ENCODE results near the gene AAGAB.
"Not testable (repeated sequence)": the region's sequence is repeated elsewhere in the genome, so short reads cannot be mapped to it uniquely, and the experiment has no call there.

The AAGAB gene

DNA sequence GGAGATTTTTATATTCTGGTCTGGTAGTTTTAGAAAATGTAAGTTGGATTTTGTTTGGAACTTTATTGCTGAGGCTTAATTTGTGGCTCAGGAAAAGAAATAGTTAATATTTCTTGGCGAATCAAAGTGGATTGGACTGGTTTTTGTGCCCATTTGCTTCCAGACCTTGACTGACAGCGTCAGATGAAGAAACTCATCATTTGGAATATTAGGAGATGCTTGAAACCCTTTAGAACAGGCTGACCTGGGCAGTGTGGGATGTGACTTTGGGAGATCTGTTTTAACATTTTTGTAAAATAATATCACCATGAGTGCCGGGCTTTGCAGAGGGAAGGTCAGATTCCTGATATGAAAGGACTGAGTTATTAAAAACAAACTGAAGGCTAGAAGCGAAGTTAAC, 83.0 kb downstream of the AAGAB start:
- DNase-seq (ENCODE audit: low spot score) = no peak

DNA sequence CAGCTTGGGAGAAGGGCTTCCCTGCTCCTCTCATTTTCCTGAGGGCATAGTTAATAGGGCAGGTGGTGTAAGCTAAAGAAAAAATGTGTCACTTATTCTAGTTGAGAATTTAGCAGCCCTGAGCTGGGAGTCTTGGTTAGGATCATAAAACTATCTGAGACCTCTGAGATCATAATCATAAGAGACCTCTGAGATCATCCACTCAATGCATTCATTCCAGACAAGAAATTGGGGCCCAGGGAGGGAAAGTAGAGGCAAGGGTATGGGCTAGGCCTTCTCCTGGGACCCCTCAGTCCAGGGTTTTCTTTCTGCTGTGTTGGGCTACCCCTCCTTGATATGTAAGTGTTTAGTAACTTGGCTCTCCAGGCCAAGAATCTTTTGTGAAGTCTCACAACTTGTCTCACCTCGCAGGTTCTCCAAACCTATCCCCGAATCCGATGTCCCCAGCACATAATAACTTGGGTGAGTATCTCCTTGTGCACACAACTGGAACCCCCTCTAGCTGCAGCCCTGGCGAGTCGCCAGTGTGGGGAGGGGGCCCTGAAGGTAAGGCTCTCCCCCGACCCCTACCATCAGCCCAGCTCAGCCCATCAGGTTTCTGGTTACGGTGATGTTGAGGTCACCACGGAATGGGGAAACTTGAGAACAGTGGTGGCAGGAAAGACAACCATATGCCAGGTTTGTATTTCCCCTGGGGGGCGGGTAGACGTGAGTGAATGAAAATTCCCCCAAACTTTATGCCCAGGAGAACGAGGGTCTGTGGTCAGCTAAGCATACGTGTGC, 84.1 kb downstream of the AAGAB start:
- DNase-seq (ENCODE audit: low spot score) = no peak

DNA sequence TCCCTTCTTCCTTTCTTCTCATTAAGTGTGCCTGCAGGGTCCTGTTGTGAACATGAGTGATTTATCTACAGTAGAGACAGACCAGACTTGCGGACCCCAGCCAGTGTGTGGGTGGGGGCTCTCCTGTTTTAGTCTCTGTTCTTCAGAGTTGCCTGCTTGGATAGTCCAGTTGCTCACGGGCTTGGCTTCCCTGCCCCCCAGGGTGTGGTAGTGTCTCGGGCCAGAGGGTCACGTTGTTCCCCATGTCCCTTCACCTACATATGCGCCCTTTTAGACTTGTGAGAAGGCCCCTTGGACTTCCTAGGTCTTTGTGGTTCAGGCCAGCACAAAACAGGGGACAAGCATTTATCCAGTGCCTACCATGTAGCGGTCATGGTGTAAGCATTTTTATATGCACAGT, 85.8 kb downstream of the AAGAB start:
- no peak for DNase-seq (ENCODE audit: low spot score)

DNA sequence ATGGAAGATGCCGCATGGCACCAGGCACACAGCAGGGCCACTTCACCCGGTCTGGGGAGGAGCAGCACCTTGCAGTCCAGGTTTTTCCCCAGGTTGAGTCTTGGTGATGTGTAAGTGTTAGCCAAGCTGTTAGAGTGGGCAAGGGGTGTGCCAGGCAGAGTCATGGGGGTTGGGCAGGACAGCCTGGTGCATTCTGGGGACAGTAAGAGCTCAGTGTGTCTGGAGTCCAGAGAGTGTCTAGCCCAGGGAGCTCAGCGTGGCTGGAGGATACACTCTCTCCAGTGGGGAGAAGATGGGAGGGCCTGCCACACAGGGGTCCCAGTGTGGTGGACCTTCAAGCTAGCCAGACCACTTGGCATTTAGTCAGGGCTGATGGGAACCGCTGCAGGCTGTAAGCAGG, 87.4 kb downstream of the AAGAB start:
- DNase-seq (ENCODE audit: low spot score) = no peak

DNA sequence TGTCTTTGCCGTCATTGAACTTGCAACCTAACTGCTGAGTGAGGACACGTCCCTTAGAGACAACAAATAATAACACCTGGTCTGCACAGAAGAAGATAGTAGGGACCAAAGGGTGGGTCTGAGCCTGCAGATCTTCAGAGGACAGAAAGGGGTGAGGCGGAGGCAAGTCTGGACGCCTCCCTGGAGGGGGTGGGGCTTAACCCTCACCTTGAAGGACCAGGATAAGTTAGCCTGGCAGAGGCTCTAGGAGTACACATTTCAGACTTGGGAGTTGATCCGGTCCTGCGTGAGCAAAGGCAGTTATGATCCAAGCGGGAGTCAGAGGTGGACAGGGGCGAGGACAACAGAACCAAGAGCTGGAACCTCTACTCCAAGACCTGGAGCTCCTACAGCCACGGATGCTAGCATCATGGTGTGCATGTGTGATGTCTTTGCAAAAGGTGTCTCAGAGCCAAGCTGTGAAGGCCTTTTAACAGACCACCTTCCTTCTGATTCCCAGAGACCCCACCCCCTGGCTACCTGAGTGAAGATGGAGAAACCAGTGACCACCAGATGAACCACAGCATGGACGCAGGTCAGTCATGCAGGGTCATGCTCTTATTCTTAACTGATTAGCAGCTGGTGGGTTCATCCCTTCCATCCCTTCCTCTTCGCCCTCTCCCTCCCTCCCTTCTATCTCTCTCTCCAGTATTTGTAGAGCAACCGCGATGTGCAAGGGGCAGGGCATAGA, 88.0 kb downstream of the AAGAB start:
- DNase-seq (ENCODE audit: low spot score) = no peak

DNA sequence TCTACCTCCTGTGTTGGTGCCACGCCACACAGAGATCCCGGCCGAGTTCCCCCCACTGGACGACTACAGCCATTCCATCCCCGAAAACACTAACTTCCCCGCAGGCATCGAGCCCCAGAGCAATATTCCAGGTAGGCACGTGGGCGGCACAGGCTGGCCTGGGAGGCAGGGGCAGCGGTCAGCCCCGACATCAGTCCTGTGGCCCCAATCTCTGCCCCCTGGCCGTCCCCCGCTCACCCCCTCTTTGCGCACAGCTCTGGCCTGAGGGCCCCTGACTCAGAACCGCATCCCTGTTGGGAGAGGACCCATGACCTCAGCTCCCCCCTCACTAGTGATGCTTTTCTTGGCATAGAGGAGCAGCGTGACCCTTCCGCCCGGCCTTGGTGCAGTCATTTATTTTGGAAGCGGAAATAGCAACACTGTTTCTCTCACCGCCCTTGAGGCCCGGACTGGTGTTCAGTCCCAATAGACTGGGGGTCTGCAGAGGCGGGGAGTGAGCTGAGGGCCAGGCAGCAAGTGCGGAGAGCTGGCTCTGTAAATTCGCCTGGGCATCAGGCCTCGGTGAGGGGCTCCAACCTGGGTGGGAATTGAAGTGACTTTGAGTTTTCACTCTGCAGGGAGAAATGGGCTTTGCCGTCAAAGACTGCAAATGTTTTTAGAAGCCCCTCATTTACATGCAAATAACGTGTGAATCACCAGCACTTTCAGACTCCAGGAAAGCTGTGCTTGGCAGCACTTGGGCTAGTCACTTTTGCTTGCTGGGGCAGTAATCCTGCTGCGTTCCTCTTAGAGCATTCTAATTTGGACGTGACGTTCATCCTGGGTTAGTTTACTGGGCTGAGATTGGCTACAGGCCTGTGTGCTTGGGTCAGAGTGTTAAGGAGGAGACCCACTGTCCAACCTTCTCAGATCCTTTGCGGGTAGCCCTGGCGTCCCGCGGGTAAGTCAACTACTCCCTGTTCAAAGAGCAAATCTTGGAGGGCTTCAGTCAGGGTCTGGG, 88.9 kb downstream of the AAGAB start:
- no peak for DNase-seq (ENCODE audit: low spot score)

DNA sequence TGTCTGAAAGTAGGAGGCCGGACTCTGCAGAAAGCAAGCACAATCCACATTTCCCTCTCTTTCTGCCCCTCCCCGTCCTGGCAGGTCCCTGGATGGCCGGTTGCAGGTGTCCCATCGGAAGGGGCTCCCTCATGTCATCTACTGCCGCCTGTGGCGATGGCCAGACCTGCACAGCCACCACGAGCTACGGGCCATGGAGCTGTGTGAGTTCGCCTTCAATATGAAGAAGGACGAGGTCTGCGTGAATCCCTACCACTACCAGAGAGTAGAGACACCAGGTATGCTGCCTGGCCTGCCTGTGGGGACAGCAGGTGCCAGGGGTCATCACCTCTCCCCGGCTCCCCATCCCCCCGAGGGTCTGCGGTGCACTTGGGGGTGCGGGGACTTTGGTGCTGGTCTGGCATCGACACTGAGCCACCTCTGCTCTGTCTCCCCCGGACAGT, 89.6 kb downstream of the AAGAB start:
- DNase-seq (ENCODE audit: low spot score) = no peak

DNA sequence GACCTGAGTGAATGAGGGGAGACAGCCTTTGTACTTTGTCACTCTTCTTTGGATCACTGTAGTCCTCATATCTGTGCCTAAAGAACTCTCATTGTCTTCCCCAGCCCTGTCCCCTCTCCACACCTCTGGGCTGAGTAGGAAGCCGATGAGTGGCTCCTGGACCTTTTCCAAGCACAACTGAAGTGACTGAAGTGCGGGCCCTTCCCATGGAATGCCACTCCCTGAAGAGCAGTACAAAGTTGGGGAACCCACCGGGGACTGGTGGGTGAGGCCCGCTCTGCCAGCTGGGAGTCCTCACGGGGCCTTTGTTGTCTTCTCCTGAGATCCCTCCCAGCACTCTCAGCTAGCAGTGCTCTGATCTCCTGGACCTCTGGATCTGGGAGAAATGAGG, 90.1 kb downstream of the AAGAB start:
- no peak for DNase-seq (ENCODE audit: low spot score)

DNA sequence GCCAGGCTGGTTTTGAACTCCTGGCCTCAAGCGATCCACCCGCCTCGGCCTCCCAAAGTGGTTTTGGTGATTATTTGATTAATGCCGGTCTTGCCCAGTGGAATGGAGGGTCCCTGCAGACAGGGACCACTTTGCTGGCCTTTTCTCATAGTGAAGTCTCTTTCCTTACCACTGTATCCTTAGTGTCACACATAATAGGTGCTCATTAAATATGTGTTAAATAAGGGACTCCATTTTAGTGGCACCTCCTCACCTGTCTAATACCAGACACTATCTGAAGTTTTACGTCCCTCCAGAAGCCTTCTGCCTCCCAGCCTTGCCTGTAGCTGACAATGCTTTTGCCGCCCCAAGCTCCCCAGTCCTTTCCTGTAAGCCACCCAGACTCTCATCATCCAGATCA, 91.3 kb downstream of the AAGAB start:
- no peak for DNase-seq (ENCODE audit: low spot score)

DNA sequence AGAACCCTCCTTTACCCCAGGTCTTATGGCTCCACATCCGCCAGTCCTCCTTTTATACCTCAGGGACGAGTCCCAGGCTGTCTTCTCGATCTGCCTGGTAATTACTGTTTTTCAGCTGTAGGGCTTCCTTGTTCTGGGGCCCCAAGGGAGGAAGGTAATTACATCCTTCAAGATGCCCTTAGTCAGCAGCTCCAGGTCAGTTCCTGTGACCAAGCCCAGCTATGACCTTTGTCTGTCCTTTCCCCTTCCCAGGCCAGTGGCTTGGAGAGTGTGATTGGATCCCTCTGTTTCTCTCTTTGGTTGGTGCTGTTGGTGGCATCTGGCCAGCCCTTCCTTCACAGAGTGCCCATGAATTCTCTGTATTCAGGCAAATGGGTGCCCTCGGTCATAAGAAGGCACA, 92.6 kb downstream of the AAGAB start:
- DNase-seq (ENCODE audit: low spot score) = no peak

DNA sequence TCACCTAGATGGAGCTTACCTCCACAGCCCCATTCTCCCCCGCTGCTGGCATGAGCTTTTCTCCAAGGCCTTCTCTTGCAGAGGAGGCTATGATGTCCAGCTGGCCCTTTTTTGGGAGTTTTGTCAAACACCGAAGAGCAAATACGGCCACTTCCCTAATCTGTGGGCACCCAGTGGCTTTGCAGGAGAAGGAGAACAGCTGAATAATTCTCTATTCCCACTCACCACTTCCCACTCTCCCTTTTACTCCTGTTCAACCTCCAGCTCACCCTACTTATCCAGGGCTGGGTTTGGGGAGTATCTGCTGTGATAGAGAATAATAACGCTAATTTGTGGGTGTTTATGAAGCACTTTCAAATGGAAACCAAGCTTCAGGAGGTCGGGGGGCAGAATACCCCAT, 93.0 kb downstream of the AAGAB start:
- no peak for DNase-seq (ENCODE audit: low spot score)

DNA sequence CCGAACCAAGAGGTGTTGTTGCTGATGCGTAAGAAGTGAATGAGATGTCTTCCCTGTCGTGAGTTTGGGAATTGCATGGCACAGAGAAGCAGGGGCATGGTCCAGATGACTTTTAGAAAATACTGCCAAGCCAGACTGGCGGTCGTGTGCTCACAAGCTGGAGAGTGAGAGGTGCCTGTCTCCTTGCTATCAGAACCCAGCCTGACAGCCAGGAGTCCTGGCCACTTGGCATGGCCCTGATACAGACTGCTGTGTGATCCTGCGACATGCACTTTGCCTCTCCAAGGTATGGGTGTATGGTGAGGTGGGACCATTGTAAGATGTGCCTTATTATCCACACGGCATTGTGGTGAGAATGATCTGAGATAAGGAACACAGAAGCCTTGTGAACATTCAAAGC, 96.1 kb downstream of the AAGAB start:
- no peak for DNase-seq (ENCODE audit: low spot score)

DNA sequence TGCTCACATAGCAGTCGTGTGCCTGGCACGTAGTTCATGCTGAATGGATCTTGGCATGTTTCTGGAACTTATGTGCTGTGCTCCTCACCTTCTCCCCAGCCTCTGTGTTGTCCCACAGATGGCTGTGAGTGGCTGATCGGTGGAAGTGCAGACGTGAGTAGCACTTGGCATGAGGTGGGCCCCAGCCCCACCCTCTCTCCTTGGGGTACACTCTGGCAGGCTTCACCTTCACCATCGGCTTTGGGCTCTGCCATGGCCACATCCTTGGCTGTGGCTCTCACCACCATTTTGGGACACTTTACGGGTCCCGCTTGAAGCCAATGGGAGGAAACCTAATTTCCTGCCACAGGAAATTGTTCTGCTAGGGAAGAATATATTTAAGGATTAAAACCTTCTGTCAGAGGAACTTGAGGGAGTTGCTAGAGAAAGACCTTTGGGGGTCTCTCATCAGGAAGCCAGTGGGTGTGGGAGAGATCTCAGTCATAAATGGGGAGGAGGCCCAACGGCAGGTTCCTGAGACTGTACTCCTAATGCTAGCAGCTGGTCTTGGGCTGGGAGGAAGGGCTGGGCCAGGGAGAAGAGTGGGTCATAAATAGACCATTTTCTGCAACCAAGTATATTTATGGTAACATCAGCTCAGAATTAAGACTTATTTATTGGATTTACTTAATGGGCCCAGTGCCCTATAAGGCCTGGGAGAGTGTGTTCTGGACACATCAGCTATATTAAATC, 96.8 kb downstream of the AAGAB start:
- no peak for DNase-seq (ENCODE audit: low spot score)

DNA sequence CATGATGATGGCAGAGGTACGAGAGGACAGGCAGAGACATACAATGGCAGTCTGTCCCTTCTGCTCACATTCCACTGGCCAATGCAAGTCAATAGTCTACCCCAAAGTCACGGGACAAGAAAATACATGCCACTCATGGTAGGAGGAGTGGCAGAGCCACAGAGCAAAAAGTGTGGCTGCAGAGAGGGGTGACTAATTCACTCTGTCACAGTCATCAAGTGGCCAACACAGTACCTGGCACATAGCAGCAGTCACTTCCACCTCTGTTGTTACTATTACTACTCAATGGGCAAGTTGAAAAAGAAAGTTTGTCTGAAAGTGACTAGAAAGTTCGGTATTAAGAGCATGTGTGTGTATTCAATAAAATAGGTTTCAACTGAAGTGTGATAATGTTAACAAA, 97.6 kb downstream of the AAGAB start:
- no peak for DNase-seq (ENCODE audit: low spot score)

DNA sequence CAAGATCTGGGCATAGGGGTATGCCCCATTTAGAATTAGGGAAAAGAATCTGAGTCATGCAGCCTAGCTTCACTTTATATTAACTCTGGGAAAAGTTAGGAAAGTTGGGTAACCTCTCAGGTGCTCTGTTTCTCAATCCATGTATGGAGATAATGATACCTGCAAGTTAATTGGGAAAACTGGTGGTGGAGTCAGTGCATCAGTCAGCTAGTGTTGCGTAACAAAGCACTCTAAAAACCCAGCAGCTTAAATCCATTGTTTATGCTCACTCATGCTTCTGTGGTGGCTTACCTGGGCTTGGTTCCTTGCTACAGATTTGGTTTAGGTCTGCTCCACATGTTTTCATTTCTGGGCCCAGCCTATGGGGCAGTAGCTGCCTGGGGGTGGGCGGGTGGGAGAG, 98.0 kb downstream of the AAGAB start:
- no peak for DNase-seq (ENCODE audit: low spot score)

DNA sequence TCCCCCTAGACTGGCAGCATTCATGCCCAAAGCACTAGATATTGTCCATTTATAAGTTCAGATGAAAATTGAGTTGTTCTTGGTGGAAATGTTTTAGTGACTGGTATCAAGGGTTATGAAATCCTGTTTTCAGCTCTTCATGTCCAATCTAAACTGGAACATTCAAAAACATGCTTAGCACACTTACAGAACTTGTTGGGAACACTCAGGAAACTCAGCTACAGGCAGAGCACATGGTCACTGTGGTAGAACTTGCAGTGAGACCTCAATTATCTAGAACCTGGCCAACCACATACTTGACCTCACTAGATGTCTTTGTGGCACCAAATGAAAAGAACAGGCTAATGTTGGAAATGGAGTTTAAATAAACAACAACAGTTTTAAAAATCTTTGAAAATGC, 100.2 kb downstream of the AAGAB start:
- DNase-seq (ENCODE audit: low spot score) = no peak

DNA sequence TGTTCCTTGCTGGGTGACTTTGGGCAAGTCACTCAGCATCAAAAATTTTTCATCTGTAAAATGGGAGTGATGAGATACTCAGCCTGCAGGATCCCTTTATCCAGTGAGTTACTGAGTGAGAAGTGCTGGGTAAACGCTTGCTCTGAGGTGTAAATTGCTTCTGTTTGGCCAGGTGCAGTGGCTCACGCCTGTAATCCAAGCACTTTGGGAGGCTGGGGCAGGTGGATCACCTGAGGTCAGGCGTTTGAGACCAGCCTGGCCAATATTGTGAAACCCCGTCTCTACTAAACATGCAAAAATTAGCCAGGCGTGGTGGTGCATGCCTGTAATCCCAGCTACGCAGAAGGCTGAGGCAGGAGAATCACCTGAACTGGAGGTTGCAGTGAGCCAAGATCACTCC, 101.4 kb downstream of the AAGAB start:
- not testable (repeated sequence) for DNase-seq (ENCODE audit: low spot score)

DNA sequence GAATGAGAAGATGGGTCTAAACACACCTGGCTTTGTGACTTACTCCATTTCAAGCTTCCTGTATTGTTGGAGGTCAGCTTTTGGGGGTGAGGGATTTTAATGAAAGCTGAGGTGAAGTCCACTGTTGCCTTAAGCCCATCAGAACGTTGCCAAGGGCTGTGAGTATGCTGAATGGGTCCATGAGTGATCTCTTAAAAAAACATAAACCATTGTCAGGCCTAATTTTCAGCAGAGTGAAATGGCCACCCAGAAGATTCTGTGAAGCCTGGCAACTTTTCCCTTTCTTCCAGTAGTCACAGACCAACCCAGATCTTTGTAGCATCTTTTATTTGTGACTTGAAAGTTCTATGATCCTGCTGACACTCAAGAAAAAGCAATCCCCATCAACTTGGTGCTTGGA, 102.0 kb downstream of the AAGAB start:
- no peak for DNase-seq (ENCODE audit: low spot score)
